Osteocyte (in vitro differentiated cells): ENCODE measurements around the gene NCOR2. TPM values are rescaled to one million over a fixed set of nuclear protein-coding genes. Genes with fewer than 3 reads are reported as not detected.
A peak's percentile ranks its signal among the peaks of the same experiment; 100 is the strongest.

Experiments
- DNase-seq: peaks from one replicate; pipeline ENCODE4 v3.0.0; 2021; ENCODE audit warnings: mixed read lengths; ENCODE audit not compliant: unreplicated experiment; ENCODE audit errors: extremely low spot score
- H3K27ac Mint-ChIP-seq: one replicate; pipeline ENCODE4 v1.8.0; 2021; ENCODE audit warnings: mild to moderate bottlenecking, mixed read lengths; ENCODE audit not compliant: unreplicated experiment
- H3K27me3 Mint-ChIP-seq: one replicate; pipeline ENCODE4 v1.8.0; 2021; ENCODE audit warnings: mixed read lengths; ENCODE audit not compliant: unreplicated experiment
- H3K36me3 Mint-ChIP-seq: one replicate; pipeline ENCODE4 v1.8.0; 2021; ENCODE audit warnings: mixed read lengths; ENCODE audit not compliant: unreplicated experiment
- H3K4me1 Mint-ChIP-seq: one replicate; pipeline ENCODE4 v1.8.0; 2021; ENCODE audit warnings: mixed read lengths; ENCODE audit not compliant: unreplicated experiment
- H3K4me3 Mint-ChIP-seq: one replicate; pipeline ENCODE4 v1.8.0; 2021; ENCODE audit warnings: mild to moderate bottlenecking, moderate library complexity, mixed read lengths; ENCODE audit not compliant: unreplicated experiment
- H3K9me3 Mint-ChIP-seq: one replicate; pipeline ENCODE4 v1.8.0; 2021; ENCODE audit warnings: mixed read lengths; ENCODE audit not compliant: unreplicated experiment
- CTCF ChIP-seq: fragments of 200-600 bp; sonication (generic); IDR thresholded peaks from 2 replicates; pipeline ENCODE4 v1.5.0; 2021; ENCODE audit warnings: antibody characterized with exemption, mild to moderate bottlenecking, moderate library complexity
- total RNA-seq: library from RNA; stranded (reverse); gene quantifications from 2 replicates; pipeline ENCODE4 v1.2.1, GENCODE V29; 2021

NCOR2 gene
- total RNA-seq, 1 donor from 2014 or later, result 362 TPM

DNA sequence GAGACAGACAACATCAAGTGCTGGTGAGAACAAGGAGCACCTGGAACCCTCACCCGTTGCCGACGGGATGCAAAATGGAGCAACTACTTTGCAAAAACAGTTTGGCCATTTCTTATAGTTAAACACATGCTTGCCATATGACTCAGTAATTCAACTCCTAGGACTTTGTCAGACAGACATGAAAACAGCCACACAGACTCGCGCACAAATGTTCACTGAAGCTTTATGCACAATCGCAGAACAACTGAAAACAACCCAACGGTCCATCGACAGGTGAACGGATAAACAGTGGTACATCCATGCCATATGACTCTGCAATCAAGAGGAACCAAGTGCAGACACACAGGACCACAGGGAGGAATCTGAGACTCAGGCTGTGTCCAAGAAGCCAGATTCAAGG, 30.8 kb downstream of the NCOR2 start:
- peaks cover 47% of the 10 kb centered on the region for H3K4me1 Mint-ChIP-seq

DNA sequence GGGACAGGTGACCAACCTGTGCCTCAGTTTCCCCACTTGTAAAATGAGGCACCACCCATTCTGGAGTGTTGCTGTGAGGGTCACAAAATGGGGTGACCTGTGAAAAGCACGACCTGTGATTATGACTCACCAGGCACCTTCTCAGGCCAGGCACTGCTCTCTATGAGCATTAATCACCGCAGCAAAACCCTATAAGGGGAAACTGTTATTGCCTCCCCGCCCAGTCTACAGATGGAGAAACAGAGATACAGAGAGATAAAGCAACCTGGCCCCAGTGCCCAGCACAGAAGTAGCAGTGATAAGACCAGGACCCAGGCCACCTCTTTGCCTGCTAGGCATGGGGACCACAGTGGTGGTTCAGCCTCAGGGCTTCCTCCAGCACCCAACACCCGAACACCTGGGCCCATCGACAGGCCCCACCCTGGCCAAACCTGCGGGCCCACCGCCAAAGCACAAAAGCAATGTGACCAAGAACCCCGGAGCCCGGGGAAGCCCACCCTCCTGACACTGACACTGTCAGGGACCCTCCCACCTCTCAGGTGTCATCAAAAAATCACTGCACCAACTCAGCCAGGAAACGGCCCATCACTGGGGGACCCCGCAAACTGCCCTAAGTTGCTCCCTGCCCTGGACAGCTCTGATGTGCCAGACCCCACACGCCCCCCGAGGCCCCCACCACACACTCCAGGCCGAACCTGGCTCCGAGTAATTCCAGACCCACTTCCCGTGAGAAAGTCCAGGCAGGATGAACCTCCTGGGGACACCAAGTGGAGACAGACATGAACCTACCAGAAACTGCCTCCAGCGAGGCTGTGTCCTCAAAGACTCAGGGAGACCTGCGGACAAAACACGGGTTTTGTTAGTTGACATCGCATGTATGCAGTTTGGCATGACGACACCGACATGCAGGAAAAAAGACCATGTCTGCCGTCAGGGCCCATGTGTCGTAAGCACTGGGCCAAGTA, 32.4 kb downstream of the NCOR2 start:
- DNase-seq, result no peak
- Mint-ChIP-seq H3K9me3 (no peaks in the 10 kb centered on the region), H3K36me3 (peaks cover 3% of the 10 kb centered on the region), H3K4me3 (no peak overlapping the region), H3K4me1 (peaks cover 54% of the 10 kb centered on the region), H3K27ac (no peak overlapping the region), H3K27me3 (no peaks in the 10 kb centered on the region)
- no peak for TF ChIP-seq CTCF

More for the DNA sequence above, 30.8 kb downstream of the NCOR2 start:
- no peak for TF ChIP-seq CTCF
- Mint-ChIP-seq H3K9me3 (no peaks in the 10 kb centered on the region), H3K4me3 (no peak overlapping the region), H3K27me3 (no peaks in the 10 kb centered on the region), H3K27ac (peak overlapping the region; percentile 61), H3K36me3 (peaks cover 3% of the 10 kb centered on the region)
- no peak for DNase-seq

DNA sequence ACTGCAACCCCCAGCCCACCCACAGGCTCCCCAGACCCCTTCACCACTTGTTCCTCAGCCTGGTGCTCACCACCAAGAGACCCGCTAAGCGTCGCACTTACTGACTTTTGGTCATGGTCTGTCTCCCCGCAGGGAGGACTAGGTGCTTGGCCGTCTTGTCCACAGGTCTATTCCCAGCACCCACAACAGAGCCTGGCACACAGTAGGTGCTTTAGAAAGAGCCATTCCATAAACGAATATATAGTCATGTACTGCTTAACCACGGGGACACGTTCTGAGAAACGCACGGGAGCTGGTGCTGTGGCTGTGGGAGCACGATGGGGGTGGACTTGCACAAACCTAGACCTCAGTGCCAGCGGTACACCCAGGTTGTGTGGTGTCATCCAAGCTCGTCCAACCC, 34.0 kb downstream of the NCOR2 start:
- no peaks in the 10 kb centered on the region for H3K27me3 Mint-ChIP-seq
- no peak for DNase-seq
- peaks cover 46% of the 10 kb centered on the region for H3K4me1 Mint-ChIP-seq
- peak overlapping the region; percentile 50 for H3K27ac Mint-ChIP-seq
- TF ChIP-seq CTCF, result no peak
- H3K36me3 Mint-ChIP-seq, result peaks cover 9% of the 10 kb centered on the region
- peaks cover 5% of the 10 kb centered on the region for H3K9me3 Mint-ChIP-seq
- no peak overlapping the region for H3K4me3 Mint-ChIP-seq

GRCh38 chr12:124532967-124533366, 34.4 kb downstream of the NCOR2 start:
- no peak overlapping the region for H3K4me3 Mint-ChIP-seq
- peaks cover 5% of the 10 kb centered on the region for H3K9me3 Mint-ChIP-seq
- no peaks in the 10 kb centered on the region for H3K27me3 Mint-ChIP-seq
- H3K36me3 Mint-ChIP-seq, result peaks cover 14% of the 10 kb centered on the region
- H3K4me1 Mint-ChIP-seq, result peaks cover 46% of the 10 kb centered on the region
- no peak for DNase-seq
- peak overlapping the region; percentile 50 for H3K27ac Mint-ChIP-seq
- TF ChIP-seq CTCF, result no peak

DNA sequence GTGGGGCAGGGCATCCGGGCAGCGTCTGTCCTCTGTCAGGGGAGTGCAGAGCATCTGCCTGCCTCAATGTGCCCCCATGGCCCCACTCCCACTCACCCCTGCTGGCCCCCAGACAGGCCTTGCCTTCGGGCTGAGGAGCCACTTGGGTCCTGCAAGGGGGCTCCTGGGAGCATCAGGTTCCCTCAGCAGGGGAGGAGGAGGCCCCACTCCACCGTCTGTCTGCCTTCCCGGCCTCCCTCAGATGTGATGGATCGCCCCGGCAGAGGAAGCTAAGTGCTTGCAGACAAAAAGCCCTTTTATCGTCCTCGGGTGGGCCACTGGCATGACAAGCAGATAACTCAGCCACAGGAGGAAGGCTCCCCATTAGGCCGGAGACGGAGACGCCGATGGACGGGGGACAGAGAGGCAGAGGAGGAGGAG, 35.1 kb downstream of the NCOR2 start:
- peaks cover 5% of the 10 kb centered on the region for H3K9me3 Mint-ChIP-seq
- DNase-seq, result no peak
- no peak for TF ChIP-seq CTCF
- H3K4me1 Mint-ChIP-seq, result peaks cover 45% of the 10 kb centered on the region
- no peak overlapping the region for H3K4me3 Mint-ChIP-seq
- H3K36me3 Mint-ChIP-seq, result peaks cover 18% of the 10 kb centered on the region
- no peak overlapping the region for H3K27ac Mint-ChIP-seq
- H3K27me3 Mint-ChIP-seq, result no peaks in the 10 kb centered on the region
